ENCODE measurements around the gene MYBBP1A.
"Not testable (repeated sequence)": the region's sequence is repeated elsewhere in the genome, so short reads cannot be mapped to it uniquely, and the experiment has no call there.

MYBBP1A gene

GRCh38 chr17:4590981-4591453 is 35.8 kb upstream of the MYBBP1A start:
- in situ Hi-C loops (cut with HindIII; ENCODE audit: low sequenced_read_pairs): no loop called here

DNA sequence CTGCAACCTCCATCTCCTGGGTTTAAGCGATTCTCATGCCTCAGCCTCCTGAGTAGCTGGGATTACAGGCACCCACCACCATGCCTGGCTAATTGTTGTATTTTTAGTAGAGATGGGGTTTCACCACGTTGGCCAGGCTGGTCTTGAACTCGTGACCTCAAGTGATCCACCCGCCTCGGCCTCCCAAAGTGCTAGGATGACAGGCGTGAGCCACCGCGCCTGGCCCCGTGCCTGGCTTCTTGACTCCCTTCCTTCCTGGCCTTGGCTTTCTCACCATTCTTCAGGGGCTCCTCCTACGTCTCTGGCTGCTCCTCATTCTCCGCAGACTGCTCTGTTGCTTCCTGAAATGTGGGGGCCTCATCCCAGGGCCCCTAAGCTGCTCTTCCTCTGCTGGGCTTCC is 34.9 kb upstream of the MYBBP1A start:
- in situ Hi-C loops (cut with HindIII; ENCODE audit: low sequenced_read_pairs): not testable (repeated sequence)

- in situ Hi-C loops (cut with HindIII; ENCODE audit: low sequenced_read_pairs): no loop called here
Observed at GRCh38 chr17:4588898-4589625, 33.9 kb upstream of the MYBBP1A start.

GRCh38 chr17:4588391-4588790 is 33.2 kb upstream of the MYBBP1A start:
- in situ Hi-C loops (cut with HindIII; ENCODE audit: low sequenced_read_pairs): no loop called here

DNA sequence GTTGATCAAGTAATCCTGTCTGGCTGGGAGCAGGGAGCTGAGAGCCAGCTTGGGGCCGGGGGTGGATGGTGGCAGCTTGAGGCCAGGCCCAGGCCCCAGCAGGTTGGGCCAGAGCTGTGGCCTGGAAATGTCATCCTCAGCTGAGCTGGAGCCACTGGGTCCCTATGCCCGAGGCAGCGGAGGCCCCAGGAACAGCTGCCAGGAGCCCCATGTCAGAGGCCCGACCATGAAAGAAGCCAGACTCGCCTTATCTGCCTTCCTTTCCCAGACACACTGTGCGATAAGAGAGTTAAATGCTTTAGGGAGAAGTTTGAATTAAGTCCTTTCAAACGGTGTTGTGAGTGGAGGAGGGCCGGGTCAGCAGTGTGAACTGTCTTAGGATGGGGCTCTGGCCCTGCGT is 32.6 kb upstream of the MYBBP1A start:
- in situ Hi-C loops (cut with HindIII; ENCODE audit: low sequenced_read_pairs): no loop called here

DNA sequence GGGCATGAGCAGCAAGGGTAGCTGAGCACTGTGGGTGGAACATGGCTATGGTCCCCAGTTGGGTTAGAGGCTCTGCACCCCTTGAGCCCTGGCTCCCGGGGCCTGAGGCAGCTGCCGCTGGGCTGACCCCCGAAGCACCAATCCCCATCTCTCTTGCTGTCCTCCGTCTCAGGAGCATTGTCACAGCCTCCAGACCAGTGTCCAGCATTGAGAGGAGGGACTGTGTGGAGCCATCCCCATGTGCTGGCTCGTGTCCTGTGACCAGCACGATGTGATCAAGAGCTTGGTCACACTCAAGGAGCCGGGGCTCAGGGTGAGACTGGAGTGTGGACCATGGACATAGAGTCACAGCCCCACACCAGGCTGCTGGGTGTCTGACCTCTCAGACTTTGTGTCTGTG is 32.0 kb upstream of the MYBBP1A start:
- in situ Hi-C loops (cut with HindIII; ENCODE audit: low sequenced_read_pairs): no loop called here

DNA sequence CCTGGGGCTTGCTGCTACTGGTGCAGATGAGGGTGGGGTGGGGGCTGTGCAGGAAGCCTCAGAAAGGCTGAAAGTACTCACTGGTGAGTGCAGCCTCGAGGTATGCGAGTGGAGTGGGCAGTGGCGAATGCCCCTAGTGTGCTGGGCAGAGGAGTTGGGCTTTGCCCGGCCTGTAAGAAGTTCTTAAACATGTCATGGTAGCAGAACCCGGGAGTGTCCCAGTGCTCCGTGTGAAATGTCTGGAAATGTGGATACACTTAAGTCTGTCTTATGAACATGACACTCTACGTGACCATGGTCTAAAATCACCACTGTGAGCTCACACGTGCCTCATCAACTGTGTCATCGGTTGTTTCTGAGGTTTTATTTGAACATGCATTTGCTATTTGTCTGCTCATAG is 30.9 kb upstream of the MYBBP1A start:
- in situ Hi-C loops (cut with HindIII; ENCODE audit: low sequenced_read_pairs): no loop called here

- in situ Hi-C loops (cut with HindIII; ENCODE audit: low sequenced_read_pairs): no loop called here
Observed at GRCh38 chr17:4585638-4585994, 30.4 kb upstream of the MYBBP1A start.

- in situ Hi-C loops (cut with HindIII; ENCODE audit: low sequenced_read_pairs): no loop called here
Observed at GRCh38 chr17:4584917-4585637, 29.9 kb upstream of the MYBBP1A start.

GRCh38 chr17:4584101-4584916 is 29.1 kb upstream of the MYBBP1A start, which contains the start of gene SMTNL2:
SMTNL2 (plus strand) TSS chr17:4584529; CDS start chr17:4584606, 77 bp downstream.
- in situ Hi-C loops (cut with HindIII; ENCODE audit: low sequenced_read_pairs): no loop called here

- in situ Hi-C loops (cut with HindIII; ENCODE audit: low sequenced_read_pairs): no loop called here
Observed at GRCh38 chr17:4583782-4584100, 28.6 kb upstream of the MYBBP1A start.

DNA sequence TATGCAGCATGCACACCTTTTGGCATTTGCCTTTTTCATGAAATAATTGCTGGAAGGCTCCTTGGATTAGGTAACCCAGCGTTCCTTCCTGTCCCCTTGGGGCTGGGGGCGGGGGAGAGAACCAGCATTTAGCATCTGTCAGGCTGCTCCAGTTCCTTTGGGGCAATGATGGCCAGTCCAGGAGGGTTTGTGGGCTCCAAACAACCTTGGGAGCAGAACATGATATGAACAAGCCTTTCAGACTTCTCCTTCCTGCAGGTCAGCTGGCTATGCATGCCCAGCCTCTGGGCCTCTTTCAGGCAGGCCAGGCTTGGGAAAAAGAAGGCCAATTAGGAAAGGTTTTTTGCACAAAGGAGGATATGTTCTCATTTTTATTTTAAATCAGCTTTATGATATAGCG is 28.0 kb upstream of the MYBBP1A start:
- in situ Hi-C loops (cut with HindIII; ENCODE audit: low sequenced_read_pairs): no loop called here

DNA sequence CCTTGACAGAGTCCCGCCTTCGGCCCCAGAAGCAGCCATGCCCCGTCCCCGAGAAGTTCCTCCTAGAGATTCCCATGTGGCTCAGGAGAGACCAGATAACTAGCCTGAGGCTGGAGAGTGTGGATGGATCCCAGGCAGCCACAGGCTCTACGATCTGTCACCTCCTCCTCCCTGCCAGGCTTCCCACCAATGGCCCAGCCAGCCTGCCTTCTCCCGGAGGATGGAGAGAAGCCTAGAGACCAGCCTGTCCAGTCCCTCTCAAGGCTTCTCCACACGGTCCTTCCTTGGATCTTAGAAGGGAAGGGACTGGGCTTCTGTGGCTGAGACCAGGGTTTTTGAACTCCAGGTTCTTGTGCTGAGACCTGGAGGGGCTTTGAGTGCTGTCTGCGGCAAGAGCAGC is 27.5 kb upstream of the MYBBP1A start:
- in situ Hi-C loops (cut with HindIII; ENCODE audit: low sequenced_read_pairs): no loop called here

DNA sequence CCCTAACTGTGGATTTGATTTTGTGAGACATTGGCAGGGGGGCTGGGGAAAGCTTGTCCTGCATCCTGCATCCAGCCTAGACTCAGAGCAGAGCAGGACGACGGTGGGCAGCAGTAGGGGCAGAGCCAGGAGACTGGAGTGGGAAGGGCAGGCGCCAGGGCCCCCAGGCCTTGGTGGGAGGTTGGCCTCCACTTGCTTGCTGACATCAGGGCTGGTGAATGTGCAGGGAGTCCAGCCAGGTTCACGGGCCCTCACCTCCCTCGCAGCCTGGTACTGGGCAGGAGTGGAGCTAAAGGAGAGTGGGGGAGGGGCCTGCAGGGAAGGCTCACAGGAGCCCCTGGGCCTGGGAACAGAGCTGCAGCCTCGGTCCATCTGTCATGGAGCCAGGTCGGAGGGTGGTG is 26.9 kb upstream of the MYBBP1A start:
- in situ Hi-C loops (cut with HindIII; ENCODE audit: low sequenced_read_pairs): no loop called here

- in situ Hi-C loops (cut with HindIII; ENCODE audit: low sequenced_read_pairs): no loop called here
Observed at GRCh38 chr17:4580291-4580690, 25.1 kb upstream of the MYBBP1A start.

DNA sequence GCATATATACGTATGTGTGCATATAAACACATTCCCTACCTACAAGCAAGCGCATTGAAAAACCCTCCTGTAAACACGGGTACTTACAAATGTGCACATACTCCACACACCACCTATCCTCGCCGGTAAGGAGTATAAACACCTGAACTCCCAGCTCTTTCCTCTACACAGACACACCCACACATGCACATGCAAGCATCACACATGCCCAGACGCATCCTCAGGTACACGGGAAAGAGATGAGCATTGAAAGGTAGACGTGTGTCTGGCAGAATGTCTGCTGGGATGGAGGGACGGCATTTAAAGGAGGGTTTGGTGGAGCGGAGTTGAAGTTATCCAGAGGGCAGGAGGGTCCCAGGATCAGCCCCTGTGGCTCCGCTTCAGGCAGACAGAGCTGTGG is 24.5 kb upstream of the MYBBP1A start:
- in situ Hi-C loops (cut with HindIII; ENCODE audit: low sequenced_read_pairs): no loop called here

GRCh38 chr17:4578349-4578748 is 23.2 kb upstream of the MYBBP1A start:
- in situ Hi-C loops (cut with HindIII; ENCODE audit: low sequenced_read_pairs): not testable (repeated sequence)

DNA sequence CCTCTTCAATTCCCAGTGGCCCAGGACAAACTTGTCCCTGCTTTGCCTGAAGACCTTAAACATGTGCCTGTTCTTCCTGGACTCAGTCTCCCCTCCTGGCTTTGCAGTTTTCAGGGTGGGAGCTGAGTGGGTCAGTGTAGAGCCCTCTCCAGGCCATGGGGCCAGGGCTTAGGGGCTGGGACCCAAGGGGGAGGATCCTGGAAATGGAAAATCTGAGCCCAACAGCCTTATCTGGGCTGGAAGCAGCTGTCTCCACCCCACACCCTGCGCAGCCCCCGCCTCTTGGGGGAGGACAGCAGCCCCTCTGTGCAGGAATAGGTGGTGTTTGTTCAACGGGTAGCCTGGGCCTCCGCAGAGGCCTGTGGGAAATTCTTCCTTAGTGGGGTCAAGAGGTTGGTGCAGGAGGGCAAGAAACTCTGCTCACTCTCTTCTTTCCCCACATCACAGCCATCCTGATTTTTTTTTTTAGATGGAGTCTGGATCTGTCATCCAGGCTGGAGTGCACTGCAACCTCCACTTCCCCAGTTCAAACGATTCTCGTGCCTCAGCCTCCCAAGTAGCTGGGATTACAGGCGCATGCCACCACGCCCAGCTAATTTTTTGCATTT is 22.3 kb upstream of the MYBBP1A start:
- in situ Hi-C loops (cut with HindIII; ENCODE audit: low sequenced_read_pairs): no loop called here

GRCh38 chr17:4576729-4577322 is 21.6 kb upstream of the MYBBP1A start:
- in situ Hi-C loops (cut with HindIII; ENCODE audit: low sequenced_read_pairs): no loop called here

DNA sequence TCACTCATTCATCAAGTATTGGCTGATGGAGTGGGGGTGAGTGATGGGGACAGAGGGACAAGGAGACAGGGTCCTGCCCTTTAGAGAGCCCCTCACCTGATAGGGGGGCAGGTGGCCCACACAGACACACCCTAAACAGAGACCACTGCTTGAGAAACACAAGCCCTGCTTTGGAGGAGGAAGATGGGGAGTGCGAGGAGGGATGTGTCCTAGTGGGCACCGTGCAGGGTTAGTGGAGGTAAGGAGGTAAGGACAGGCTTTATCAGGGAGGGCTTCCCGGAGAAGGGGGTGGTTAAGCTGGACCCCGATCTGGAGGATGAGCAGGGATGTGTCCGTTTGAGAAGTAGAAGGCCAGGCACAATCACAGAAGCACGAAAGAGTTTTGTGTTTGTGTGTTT is 21.0 kb upstream of the MYBBP1A start:
- in situ Hi-C loops (cut with HindIII; ENCODE audit: low sequenced_read_pairs): no loop called here
